ENCODE measurements around the gene ANKS4B. TPM values are rescaled to one million over a fixed set of nuclear protein-coding genes. Genes with fewer than 3 reads are reported as not detected.

ANKS4B gene
- total RNA-seq, result not detected in 2 replicates

GRCh38 chr16:21233521-21234150 is at the start of gene ANKS4B:
Gene ANKS4B (plus strand): TSS chr16:21233699. CDS start chr16:21233738, 39 bp downstream.

GRCh38 chr16:21211486-21211885 is 22.0 kb upstream of the ANKS4B start, which contains the start of gene ZP2:
Gene ZP2 (minus strand): TSS chr16:21211574. CDS start chr16:21211547, 27 bp downstream.

GRCh38 chr16:21277927-21278706 is 44.6 kb downstream of the ANKS4B start, which contains the start of gene CRYM:
Gene CRYM (minus strand): TSS chr16:21278290. CDS start chr16:21278251, 39 bp downstream.

Other genes with a start within 250 kb of the ANKS4B start
- under 0.01 and 0.14 TPM in 2 replicates for gene DNAH3, start 82.9 kb upstream of the ANKS4B start, total RNA-seq
- gene LDAF1, start 75.0 kb upstream of the ANKS4B start, total RNA-seq, result 19.5 and 22.8 TPM in 2 replicates
- gene ZP2, start 22.1 kb upstream of the ANKS4B start, total RNA-seq, result not detected in 2 replicates
- 0.14 TPM in 1 of 2 replicates, not detected in the other for gene CRYM, start 44.6 kb downstream of the ANKS4B start, total RNA-seq